Stimulated activated effector memory CD8-positive, alpha-beta T cell treated with anti-CD3 and anti-CD28 coated beads, Interleukin-12 subunit alpha, Interleukin-12 subunit beta, amount 100 ng/mL, for 72 hours (primary cell): ENCODE measurements around the gene PPP1R9B.

Source experiments
- ATAC-seq: fragments of 150-1000 bp; cut with Tn5 transposase; 2 replicates; pipeline ENCODE4 v1.10.0; 2021
- DNase-seq, 2 donors: peaks; one replicate each; pipeline ENCODE4 v3.0.0; 2021 to 2022; ENCODE audit warnings: low spot score in 2 of 2
- H3K27ac Mint-ChIP-seq: one replicate; pipeline ENCODE4 v1.8.0; 2022; ENCODE audit warnings: mild to moderate bottlenecking, mixed read lengths
- H3K36me3 Mint-ChIP-seq: one replicate; pipeline ENCODE4 v1.8.0; 2022; ENCODE audit warnings: mild to moderate bottlenecking, mixed read lengths
- H3K4me1 Mint-ChIP-seq: one replicate; pipeline ENCODE4 v1.8.0; 2022; ENCODE audit warnings: mixed read lengths
- H3K4me3 Mint-ChIP-seq: one replicate; pipeline ENCODE4 v1.8.0; 2022; ENCODE audit warnings: mild to moderate bottlenecking, mixed read lengths
- H3K9me3 Mint-ChIP-seq: one replicate; pipeline ENCODE4 v1.8.0; 2022; ENCODE audit warnings: mixed read lengths

PPP1R9B gene

GRCh38 chr17:50169121-50169764 lies 18.8 kb upstream of the PPP1R9B start:
- DNase-seq: peak; percentile 38 to 82
- ATAC-seq: peak; percentile 70

GRCh38 chr17:50168319-50168718 lies 17.8 kb upstream of the PPP1R9B start:
- ATAC-seq: no peak
- no peak for DNase-seq
- peak overlapping the region; percentile 57 for H3K4me3 Mint-ChIP-seq
- no peaks in the 10 kb centered on the region for H3K9me3 Mint-ChIP-seq
- peak overlapping the region; percentile 78 for H3K27ac Mint-ChIP-seq
- H3K36me3 Mint-ChIP-seq: peaks cover 6% of the 10 kb centered on the region
- H3K4me1 Mint-ChIP-seq: peaks cover 19% of the 10 kb centered on the region

More at GRCh38 chr17:50169121-50169764, 18.8 kb upstream of the PPP1R9B start:
- H3K9me3 Mint-ChIP-seq: no peaks in the 10 kb centered on the region
- peaks cover 19% of the 10 kb centered on the region for H3K4me1 Mint-ChIP-seq
- H3K4me3 Mint-ChIP-seq: peak overlapping the region; percentile 57
- H3K36me3 Mint-ChIP-seq: peaks cover 6% of the 10 kb centered on the region
- H3K27ac Mint-ChIP-seq: peak overlapping the region; percentile 78

- ATAC-seq (no peak), DNase-seq (no peak)
- Mint-ChIP-seq H3K4me1 (peaks cover 24% of the 10 kb centered on the region), H3K4me3 (no peak overlapping the region), H3K9me3 (no peaks in the 10 kb centered on the region), H3K36me3 (peaks cover 6% of the 10 kb centered on the region), H3K27ac (no peak overlapping the region)
These were observed 16.9 kb upstream of the PPP1R9B start for GRCh38 chr17:50167371-50167770.

- Mint-ChIP-seq H3K4me3 (no peak overlapping the region), H3K9me3 (no peaks in the 10 kb centered on the region), H3K27ac (peak overlapping the region; percentile 46), H3K36me3 (peaks cover 6% of the 10 kb centered on the region), H3K4me1 (peaks cover 31% of the 10 kb centered on the region)
- ATAC-seq (no peak), DNase-seq (no peak)
These were observed 16.2 kb upstream of the PPP1R9B start for GRCh38 chr17:50166518-50167181.

GRCh38 chr17:50165867-50166517 lies 15.5 kb upstream of the PPP1R9B start, which contains the start of gene SGCA:
Gene SGCA (plus strand): TSS chr17:50166005. CDS start chr17:50166041, 36 bp downstream.
- Mint-ChIP-seq H3K4me1 (peaks cover 32% of the 10 kb centered on the region), H3K4me3 (no peak within 1 kb of the TSS), H3K27ac (peak within 1 kb of the TSS; percentile 46), H3K9me3 (no peaks in the 10 kb centered on the region), H3K36me3 (peaks cover 6% of the 10 kb centered on the region)
- DNase-seq (no peak), ATAC-seq (no peak)

GRCh38 chr17:50165466-50165865 lies 15.0 kb upstream of the PPP1R9B start:
- Mint-ChIP-seq H3K9me3 (no peaks in the 10 kb centered on the region), H3K4me3 (no peak overlapping the region), H3K36me3 (peaks cover 6% of the 10 kb centered on the region), H3K4me1 (peaks cover 36% of the 10 kb centered on the region), H3K27ac (peak overlapping the region; percentile 46)
- ATAC-seq: no peak
- DNase-seq: no peak

GRCh38 chr17:50165066-50165465 lies 14.6 kb upstream of the PPP1R9B start:
- Mint-ChIP-seq H3K4me3 (no peak overlapping the region), H3K27ac (peak overlapping the region; percentile 46), H3K4me1 (peaks cover 36% of the 10 kb centered on the region), H3K9me3 (no peaks in the 10 kb centered on the region), H3K36me3 (peaks cover 6% of the 10 kb centered on the region)
- ATAC-seq: no peak
- DNase-seq: no peak

GRCh38 chr17:50164697-50164988 lies 14.2 kb upstream of the PPP1R9B start:
- Mint-ChIP-seq H3K9me3 (no peaks in the 10 kb centered on the region), H3K4me3 (no peak overlapping the region), H3K27ac (no peak overlapping the region), H3K36me3 (peaks cover 6% of the 10 kb centered on the region), H3K4me1 (peaks cover 36% of the 10 kb centered on the region)
- ATAC-seq (no peak), DNase-seq (no peak)

GRCh38 chr17:50163843-50164696 lies 13.6 kb upstream of the PPP1R9B start:
- ATAC-seq: no peak
- peaks cover under 1% of the 10 kb centered on the region for H3K36me3 Mint-ChIP-seq
- no peaks in the 10 kb centered on the region for H3K9me3 Mint-ChIP-seq
- DNase-seq: no peak
- H3K27ac Mint-ChIP-seq: peak overlapping the region; percentile 37
- H3K4me1 Mint-ChIP-seq: peaks cover 30% of the 10 kb centered on the region
- H3K4me3 Mint-ChIP-seq: no peak overlapping the region

- ATAC-seq: no peak
These were observed 12.2 kb upstream of the PPP1R9B start for GRCh38 chr17:50162466-50163254.

GRCh38 chr17:50161911-50162288 lies 11.4 kb upstream of the PPP1R9B start:
- DNase-seq (no peak), ATAC-seq (no peak)
- no peaks in the 10 kb centered on the region for H3K9me3 Mint-ChIP-seq
- peaks cover 24% of the 10 kb centered on the region for H3K4me1 Mint-ChIP-seq
- peak overlapping the region; percentile 66 for H3K27ac Mint-ChIP-seq
- no peaks in the 10 kb centered on the region for H3K36me3 Mint-ChIP-seq
- peak overlapping the region; percentile 64 for H3K4me3 Mint-ChIP-seq

More at GRCh38 chr17:50162466-50163254, 12.2 kb upstream of the PPP1R9B start:
- no peaks in the 10 kb centered on the region for H3K9me3 Mint-ChIP-seq
- peak overlapping the region; percentile 64 for H3K4me3 Mint-ChIP-seq
- no peak for DNase-seq
- H3K27ac Mint-ChIP-seq: peak overlapping the region; percentile 37
- H3K36me3 Mint-ChIP-seq: no peaks in the 10 kb centered on the region
- peaks cover 24% of the 10 kb centered on the region for H3K4me1 Mint-ChIP-seq

GRCh38 chr17:50161023-50161910 lies 10.8 kb upstream of the PPP1R9B start:
- Mint-ChIP-seq H3K9me3 (no peaks in the 10 kb centered on the region), H3K27ac (peak overlapping the region; percentile 66), H3K4me1 (peaks cover 24% of the 10 kb centered on the region), H3K36me3 (no peaks in the 10 kb centered on the region), H3K4me3 (peak overlapping the region; percentile 64)
- ATAC-seq (peak; percentile 96), DNase-seq (peak; percentile 97 to 98)

GRCh38 chr17:50157891-50158290 lies 7.4 kb upstream of the PPP1R9B start:
- Mint-ChIP-seq H3K27ac (no peak overlapping the region), H3K36me3 (no peaks in the 10 kb centered on the region), H3K9me3 (no peaks in the 10 kb centered on the region), H3K4me3 (no peak overlapping the region), H3K4me1 (peaks cover 31% of the 10 kb centered on the region)
- DNase-seq (no peak), ATAC-seq (no peak)
